RWPE2 (cell line): Measurements from ENCODE around the gene UBE2E2.
A peak's percentile ranks its signal among the peaks of the same experiment; 100 is the strongest.

Source experiments
- ATAC-seq: fragments of 200-7000 bp; cut with Tn5 transposase; 3 replicates; pipeline ENCODE4 v1.9.1; 2021; ENCODE audit warnings: low read depth
- DNase-seq: peaks from one replicate; pipeline ENCODE4 v3.0.0-alpha.2; 2020; ENCODE audit warnings: low spot score
- H3K27ac ChIP-seq: fragments of 450-650 bp; 2 replicates; pipeline ENCODE4 v1.5.1; 2017; ENCODE audit warnings: mild to moderate bottlenecking; ENCODE audit not compliant: poor library complexity, severe bottlenecking
- H3K27me3 ChIP-seq: fragments of 250-450 bp; sonication (Bioruptor Pico); 2 replicates; pipeline ENCODE4 v1.5.1; 2021; ENCODE audit warnings: mild to moderate bottlenecking, moderate library complexity; ENCODE audit not compliant: insufficient read depth, poor library complexity, severe bottlenecking
- H3K36me3 ChIP-seq: fragments of 250-450 bp; sonication (Bioruptor Pico); 2 replicates; pipeline ENCODE4 v1.5.1; 2020; ENCODE audit warnings: low read depth, mild to moderate bottlenecking, moderate library complexity
- H3K4me1 ChIP-seq: fragments of 250-450 bp; sonication (Bioruptor Pico); 2 replicates; pipeline ENCODE4 v1.5.1; 2021; ENCODE audit warnings: mild to moderate bottlenecking, moderate library complexity; ENCODE audit not compliant: insufficient read depth, poor library complexity, severe bottlenecking
- H3K4me3 ChIP-seq: fragments of 250-450 bp; sonication (Bioruptor Pico); 2 replicates; pipeline ENCODE4 v1.5.1; 2021; ENCODE audit warnings: mild to moderate bottlenecking, moderate library complexity; ENCODE audit not compliant: severe bottlenecking
- H3K9me3 ChIP-seq: fragments of 250-450 bp; sonication (Bioruptor Pico); 2 replicates; pipeline ENCODE4 v1.5.1; 2021; ENCODE audit warnings: mild to moderate bottlenecking, moderate library complexity; ENCODE audit not compliant: severe bottlenecking
- CTCF ChIP-seq: fragments of 450-650 bp; IDR thresholded peaks from one replicate; pipeline ENCODE4 v1.5.1; 2017; ENCODE audit warnings: mild to moderate bottlenecking, moderate library complexity; ENCODE audit not compliant: poor library complexity, severe bottlenecking

UBE2E2 gene

GRCh38 chr3:23325466-23326065 is 122.4 kb downstream of the UBE2E2 start:
- no peaks in the 10 kb centered on the region for H3K27me3 ChIP-seq

GRCh38 chr3:23329471-23330105 is 126.5 kb downstream of the UBE2E2 start:
- TF ChIP-seq CTCF, result no peak
- Histone ChIP-seq H3K4me3 (no peak overlapping the region), H3K27me3 (no peaks in the 10 kb centered on the region), H3K27ac (no peak overlapping the region), H3K36me3 (no peaks in the 10 kb centered on the region), H3K9me3 (no peaks in the 10 kb centered on the region), H3K4me1 (peaks cover 31% of the 10 kb centered on the region)
- no peak for DNase-seq
- no peak for ATAC-seq

More at GRCh38 chr3:23325466-23326065, 122.4 kb downstream of the UBE2E2 start:
- Histone ChIP-seq H3K9me3 (no peaks in the 10 kb centered on the region), H3K27ac (peak overlapping the region; percentile 61), H3K4me1 (peaks cover 25% of the 10 kb centered on the region), H3K36me3 (no peaks in the 10 kb centered on the region), H3K4me3 (no peak overlapping the region)
- DNase-seq (no peak), ATAC-seq (peak; percentile 74)
- TF ChIP-seq CTCF, result no peak

GRCh38 chr3:23330568-23330967 is 127.4 kb downstream of the UBE2E2 start:
- no peaks in the 10 kb centered on the region for H3K36me3 ChIP-seq
- H3K9me3 ChIP-seq, result no peaks in the 10 kb centered on the region
- DNase-seq (no peak), ATAC-seq (no peak)
- H3K27me3 ChIP-seq, result no peaks in the 10 kb centered on the region
- TF ChIP-seq CTCF, result no peak
- no peak overlapping the region for H3K27ac ChIP-seq
- no peak overlapping the region for H3K4me3 ChIP-seq
- H3K4me1 ChIP-seq, result peaks cover 23% of the 10 kb centered on the region

- Histone ChIP-seq H3K9me3 (no peaks in the 10 kb centered on the region), H3K27me3 (no peaks in the 10 kb centered on the region), H3K36me3 (no peaks in the 10 kb centered on the region), H3K4me1 (peaks cover 16% of the 10 kb centered on the region), H3K27ac (no peak overlapping the region), H3K4me3 (no peak overlapping the region)
- ATAC-seq, result no peak
- no peak for TF ChIP-seq CTCF
- DNase-seq, result no peak
Measured at GRCh38 chr3:23331141-23331935, 128.2 kb downstream of the UBE2E2 start.
